A549 (cell line): Measurements from ENCODE around the gene EMC8.

Source experiments
- CTCF ChIP-seq: fragments of >200 bp; sonication (Bioruptor Twin); formaldehyde crosslinking; IDR thresholded peaks from 3 replicates; pipeline ENCODE4 v1.5.1; 2016
- JUNB ChIP-seq: fragments of >200 bp; sonication (Bioruptor Twin); formaldehyde crosslinking; IDR thresholded peaks from 2 replicates; pipeline ENCODE4 v1.6.1; 2016
- MYC ChIP-seq: IDR thresholded peaks from 2 replicates; pipeline ENCODE4 v1.6.1; 2012; ENCODE audit warnings: mild to moderate bottlenecking, inconsistent platforms, low read length, improper control_type of control experiment, borderline replicate concordance
- NFE2L2 ChIP-seq: fragments of 150-350 bp; conservative IDR thresholded peaks from 2 replicates; pipeline ENCODE4 v1.6.1; 2014; ENCODE audit warnings: low read length
- NR3C1 ChIP-seq: fragments of >200 bp; sonication (Bioruptor Twin); formaldehyde crosslinking; IDR thresholded peaks from 3 replicates; pipeline ENCODE4 v1.6.1; 2017
- POLR2A ChIP-seq: IDR thresholded peaks from 2 replicates; pipeline ENCODE4 v1.6.1; 2012; ENCODE audit warnings: mild to moderate bottlenecking, low read length
- POLR2AphosphoS2 ChIP-seq: conservative IDR thresholded peaks from 2 replicates; pipeline ENCODE4 v1.6.1; 2012; ENCODE audit warnings: low read length, improper control_type of control experiment, inconsistent platforms
- RCOR1 ChIP-seq: fragments of 150-350 bp; IDR thresholded peaks from 2 replicates; pipeline ENCODE4 v1.6.1; 2014; ENCODE audit warnings: antibody characterized with exemption, low read length, low read depth
- RNF2 ChIP-seq: fragments of 200-600 bp; sonication (generic); IDR thresholded peaks from 2 replicates; pipeline ENCODE4 v1.6.1; 2016; ENCODE audit warnings: low read depth, mild to moderate bottlenecking, antibody characterized with exemption, moderate library complexity, borderline replicate concordance
- TFCP2L1 ChIP-seq: fragments of 250-450 bp; sonication (Bioruptor Pico); IDR thresholded peaks from 2 replicates; pipeline ENCODE4 v1.5.0; 2021; ENCODE audit warnings: mild to moderate bottlenecking

- no peak for TF ChIP-seq NFE2L2
- TF ChIP-seq JUNB: no peak
- TF ChIP-seq CTCF: no peak
- TF ChIP-seq POLR2AphosphoS2: no peak
- TF ChIP-seq MYC: no peak
- TF ChIP-seq TFCP2L1 (CRISPR knock-in tag): no peak
- TF ChIP-seq POLR2A: no peak
- no peak for TF ChIP-seq NR3C1
- TF ChIP-seq RNF2: no peak
- no peak for TF ChIP-seq RCOR1
Observed at GRCh38 chr16:85731179-85731578, 68.2 kb downstream of the EMC8 start.
